Ishikawa (cell line): ENCODE data around the gene SRPX2.

ENCODE experiments used
- CEBPB ChIP-seq: IDR thresholded peaks from 2 replicates; pipeline ENCODE4 v1.6.1; 2012
- CREB1 ChIP-seq: IDR thresholded peaks from 2 replicates; pipeline ENCODE4 v1.6.1; 2012; ENCODE audit warnings: low read depth
- EGR1 ChIP-seq: IDR thresholded peaks from 2 replicates; pipeline ENCODE4 v1.6.1; 2012
- EP300 ChIP-seq: IDR thresholded peaks from 2 replicates; pipeline ENCODE4 v1.6.1; 2012; ENCODE audit warnings: borderline replicate concordance
- FOXM1 ChIP-seq: IDR thresholded peaks from 2 replicates; pipeline ENCODE4 v1.6.1; 2012; ENCODE audit warnings: low read depth, borderline replicate concordance
- NFIC ChIP-seq: IDR thresholded peaks from 2 replicates; pipeline ENCODE4 v1.6.1; 2012
- RAD21 ChIP-seq: IDR thresholded peaks from 2 replicates; pipeline ENCODE4 v1.6.1; 2012; ENCODE audit warnings: low read depth
- REST ChIP-seq: IDR thresholded peaks from 2 replicates; pipeline ENCODE4 v1.6.1; 2012; ENCODE audit warnings: low read depth, mild to moderate bottlenecking
- TAF1 ChIP-seq: IDR thresholded peaks from 2 replicates; pipeline ENCODE4 v1.6.1; 2012; ENCODE audit warnings: low read depth, mild to moderate bottlenecking
- TCF12 ChIP-seq: IDR thresholded peaks from 2 replicates; pipeline ENCODE4 v1.6.1; 2012; ENCODE audit warnings: low read depth
- TEAD4 ChIP-seq: IDR thresholded peaks from 2 replicates; pipeline ENCODE4 v1.6.1; 2012
- USF1 ChIP-seq: IDR thresholded peaks from 2 replicates; pipeline ENCODE4 v1.6.1; 2012
- YY1 ChIP-seq: IDR thresholded peaks from 2 replicates; pipeline ENCODE4 v1.6.1; 2012; ENCODE audit warnings: low read depth
- ZBTB7A ChIP-seq: IDR thresholded peaks from 2 replicates; pipeline ENCODE4 v1.6.1; 2012; ENCODE audit warnings: low read depth
- TF ChIP-seq, protein P1 (sequence below): IDR thresholded peaks from 2 replicates; pipeline ENCODE4 v1.6.1; 2012

SRPX2 gene, protein sequence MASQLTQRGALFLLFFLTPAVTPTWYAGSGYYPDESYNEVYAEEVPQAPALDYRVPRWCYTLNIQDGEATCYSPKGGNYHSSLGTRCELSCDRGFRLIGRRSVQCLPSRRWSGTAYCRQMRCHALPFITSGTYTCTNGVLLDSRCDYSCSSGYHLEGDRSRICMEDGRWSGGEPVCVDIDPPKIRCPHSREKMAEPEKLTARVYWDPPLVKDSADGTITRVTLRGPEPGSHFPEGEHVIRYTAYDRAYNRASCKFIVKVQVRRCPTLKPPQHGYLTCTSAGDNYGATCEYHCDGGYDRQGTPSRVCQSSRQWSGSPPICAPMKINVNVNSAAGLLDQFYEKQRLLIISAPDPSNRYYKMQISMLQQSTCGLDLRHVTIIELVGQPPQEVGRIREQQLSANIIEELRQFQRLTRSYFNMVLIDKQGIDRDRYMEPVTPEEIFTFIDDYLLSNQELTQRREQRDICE

DNA sequence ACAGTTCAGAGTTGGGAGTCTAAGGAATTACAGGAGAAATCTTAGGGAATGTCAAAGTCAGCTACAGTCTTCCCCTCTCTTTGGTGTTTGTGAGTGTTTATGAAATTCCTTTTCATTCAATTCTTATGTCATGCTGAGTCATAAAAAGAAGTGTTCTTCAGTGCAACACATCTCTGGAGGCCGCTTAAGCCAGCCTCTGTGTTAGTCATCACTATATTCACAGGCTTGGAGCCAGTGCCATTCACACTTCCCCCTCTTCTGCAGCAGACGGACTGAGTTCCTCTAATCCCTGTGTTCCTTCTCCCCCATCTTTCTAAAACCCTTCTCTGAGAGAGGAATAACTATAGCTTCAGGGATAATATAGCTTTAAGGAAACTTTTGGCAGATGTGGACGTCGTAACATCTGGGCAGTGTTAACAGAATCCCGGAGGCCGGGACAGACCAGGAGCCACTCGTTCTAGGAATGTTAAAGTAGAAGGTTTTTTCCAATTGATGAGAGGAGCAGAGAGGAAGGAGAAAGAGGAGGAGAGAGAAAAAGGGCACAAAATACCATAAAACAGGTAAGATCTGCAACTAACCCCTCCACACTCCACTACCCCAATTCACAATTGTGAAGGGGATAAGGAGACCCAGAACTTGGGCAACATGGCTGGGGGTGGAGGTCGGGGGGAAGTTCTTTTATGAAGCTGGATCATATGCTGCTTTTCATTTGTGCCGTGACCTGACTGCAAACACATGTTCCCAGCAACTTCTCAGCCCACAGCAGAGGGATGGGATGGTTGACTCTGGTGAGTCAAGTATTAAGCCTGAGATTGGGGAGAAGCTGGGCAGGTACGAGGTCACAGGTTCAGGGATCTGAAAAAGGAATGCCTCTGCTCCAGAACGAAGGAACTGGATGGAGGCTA lies at the start of gene SRPX2:
TSS of gene SRPX2 (plus strand) at position 244 of the 905 bp plus-strand sequence. CDS start 2,124 bp downstream, outside the sequence.
- TF ChIP-seq, protein P1, sequence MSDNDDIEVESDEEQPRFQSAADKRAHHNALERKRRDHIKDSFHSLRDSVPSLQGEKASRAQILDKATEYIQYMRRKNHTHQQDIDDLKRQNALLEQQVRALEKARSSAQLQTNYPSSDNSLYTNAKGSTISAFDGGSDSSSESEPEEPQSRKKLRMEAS: no peak
- no peak for TF ChIP-seq RAD21
- no peak for TF ChIP-seq CEBPB
- no peak for TF ChIP-seq FOXM1
- no peak for TF ChIP-seq TCF12
- no peak for TF ChIP-seq YY1
- no peak for TF ChIP-seq EGR1
- TF ChIP-seq TAF1: no peak
- TF ChIP-seq TEAD4: no peak
- TF ChIP-seq ZBTB7A: no peak
- no peak for TF ChIP-seq NFIC
- TF ChIP-seq CREB1: no peak
- TF ChIP-seq EP300: no peak
- no peak for TF ChIP-seq REST
- TF ChIP-seq USF1: no peak

- TF ChIP-seq NFIC: no peak
- no peak for TF ChIP-seq TAF1
- no peak for TF ChIP-seq USF1
- no peak for TF ChIP-seq TEAD4
- no peak for TF ChIP-seq CEBPB
- no peak for TF ChIP-seq RAD21
- no peak for TF ChIP-seq ZBTB7A
- TF ChIP-seq TCF12: no peak
- no peak for TF ChIP-seq CREB1
Observed at GRCh38 chrX:100596601-100597000, 47.4 kb upstream of the SRPX2 start.

DNA sequence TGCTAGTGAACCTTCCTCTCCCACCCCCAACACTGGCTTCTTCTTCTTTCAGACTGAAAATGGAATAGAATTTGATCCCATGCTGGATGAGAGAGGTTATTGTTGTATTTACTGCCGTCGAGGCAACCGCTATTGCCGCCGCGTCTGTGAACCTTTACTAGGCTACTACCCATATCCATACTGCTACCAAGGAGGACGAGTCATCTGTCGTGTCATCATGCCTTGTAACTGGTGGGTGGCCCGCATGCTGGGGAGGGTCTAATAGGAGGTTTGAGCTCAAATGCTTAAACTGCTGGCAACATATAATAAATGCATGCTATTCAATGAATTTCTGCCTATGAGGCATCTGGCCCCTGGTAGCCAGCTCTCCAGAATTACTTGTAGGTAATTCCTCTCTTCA lies 44.5 kb upstream of the SRPX2 start:
- TF ChIP-seq CREB1 (no peak), NFIC (no peak), TCF12 (no peak), USF1 (no peak), EGR1 (no peak), EP300 (no peak), TEAD4 (no peak), TAF1 (no peak), REST (no peak), CEBPB (no peak), FOXM1 (no peak), RAD21 (no peak), ZBTB7A (no peak), YY1 (no peak)
- TF ChIP-seq, protein P1: no peak

DNA sequence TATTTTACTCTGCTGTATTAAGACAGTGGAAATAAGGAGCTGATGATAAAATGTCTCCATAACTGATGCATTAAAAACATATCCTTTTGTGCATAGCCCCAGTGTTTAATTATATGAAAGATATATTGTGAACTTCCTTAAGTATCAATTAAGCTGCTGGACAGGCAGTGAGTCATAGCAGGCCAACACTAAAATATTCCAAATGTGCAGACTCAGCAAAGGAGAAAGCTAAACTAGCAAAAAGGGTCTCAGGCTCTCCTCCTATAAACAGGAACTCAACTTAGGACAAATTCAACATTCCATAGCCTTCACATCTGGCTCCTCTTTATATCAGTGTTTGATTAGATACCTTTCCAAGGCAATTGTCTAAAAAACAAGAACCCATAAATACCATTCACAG lies 43.7 kb upstream of the SRPX2 start:
- TF ChIP-seq EGR1 (no peak), CEBPB (no peak), REST (no peak), NFIC (no peak), USF1 (no peak), YY1 (no peak), TCF12 (no peak), EP300 (no peak), TAF1 (no peak), CREB1 (no peak), TEAD4 (no peak), ZBTB7A (no peak), RAD21 (no peak)
